ENCODE data around the gene IL21R.

IL21R gene

GRCh38 chr16:27485811-27486210 is 83.8 kb downstream of the IL21R start:
- no peak for DNase-seq (ENCODE audit: low read depth in 2 of 2)

GRCh38 chr16:27486344-27486743 is 84.4 kb downstream of the IL21R start:
- DNase-seq (ENCODE audit: low read depth in 2 of 2): no peak

DNA sequence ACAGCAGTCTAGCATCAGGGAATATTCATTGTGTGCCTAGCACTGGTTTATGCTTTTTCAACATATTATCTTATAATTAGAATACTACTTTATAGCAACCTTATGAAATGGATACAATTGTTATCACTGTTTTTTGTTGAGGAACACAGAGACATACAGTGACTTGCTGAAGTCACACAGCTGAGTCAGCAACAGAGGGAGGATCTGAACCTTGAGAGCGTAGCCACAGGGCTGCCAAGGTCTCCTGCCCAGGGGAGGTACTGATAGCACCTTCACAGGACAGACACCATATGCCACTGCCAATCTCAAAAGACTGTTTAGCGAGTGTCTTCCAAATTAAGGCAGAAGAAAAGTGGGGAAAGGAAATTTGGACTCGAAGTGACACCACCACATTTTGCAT is 84.8 kb downstream of the IL21R start:
- DNase-seq (ENCODE audit: low read depth in 2 of 2): no peak

DNA sequence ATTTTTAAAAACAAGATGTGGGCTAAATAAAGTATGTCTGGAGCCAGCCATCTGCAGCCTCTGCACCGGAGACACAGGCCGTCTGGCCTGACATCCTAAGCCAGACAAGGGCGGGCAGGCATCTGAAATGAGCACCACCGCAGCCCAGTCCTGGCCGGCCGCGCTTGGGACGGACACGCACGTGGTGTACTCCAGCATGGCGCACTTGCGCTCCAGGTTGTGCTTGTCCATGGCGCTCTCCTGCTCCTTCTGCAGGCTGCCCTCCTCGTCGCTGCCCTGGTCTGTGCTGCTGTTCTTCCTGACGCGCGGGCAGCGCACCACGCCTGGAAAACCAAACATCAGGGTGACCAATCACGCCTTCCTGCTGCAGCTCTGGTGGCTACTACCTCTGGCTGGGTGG is 87.4 kb downstream of the IL21R start:
- no peak for DNase-seq (ENCODE audit: low read depth in 2 of 2)

- DNase-seq (ENCODE audit: low read depth in 2 of 2): no peak
Measured at GRCh38 chr16:27489906-27490305, 87.9 kb downstream of the IL21R start.

GRCh38 chr16:27491894-27492587 is 90.1 kb downstream of the IL21R start:
- DNase-seq (ENCODE audit: low read depth in 2 of 2): no peak

DNA sequence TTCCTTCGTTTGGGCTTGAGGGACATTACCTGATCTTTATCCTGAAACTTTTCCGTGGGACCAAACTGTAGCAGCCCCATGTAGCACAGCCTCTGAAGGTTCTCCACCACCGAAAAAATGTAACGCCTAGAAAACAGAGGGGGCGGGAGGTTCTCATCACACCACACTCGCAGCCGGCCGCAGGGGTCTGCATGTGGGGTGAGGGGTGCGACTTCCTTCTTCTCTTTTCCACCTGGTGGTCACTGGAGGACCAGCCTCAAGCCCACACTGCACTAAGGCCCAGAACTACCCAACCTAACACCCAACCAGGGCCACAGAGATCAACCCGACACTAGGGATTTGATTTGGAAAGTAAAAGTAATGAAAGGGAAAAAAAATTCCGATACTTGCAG is 90.6 kb downstream of the IL21R start:
- no peak for DNase-seq (ENCODE audit: low read depth in 2 of 2)

DNA sequence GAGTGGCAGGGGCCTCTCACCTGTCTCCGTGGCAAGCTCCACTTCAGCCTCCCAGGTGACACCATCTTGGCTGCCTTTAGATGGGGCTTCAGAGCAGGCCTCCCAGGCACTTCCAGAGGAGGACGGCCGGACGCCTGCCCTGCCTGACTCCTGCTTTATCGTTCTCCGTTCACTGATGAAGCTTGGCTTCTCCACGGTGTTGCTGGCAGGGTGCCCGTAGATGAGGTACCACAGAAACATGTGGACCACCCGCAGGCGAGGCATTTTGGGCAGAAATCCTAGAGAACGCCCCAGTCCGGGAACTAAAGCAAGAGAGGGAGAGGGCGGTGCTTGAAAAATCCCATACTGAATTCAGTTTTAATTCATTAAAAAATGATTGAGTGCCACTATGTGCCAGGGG is 93.2 kb downstream of the IL21R start:
- DNase-seq (ENCODE audit: low read depth in 2 of 2): no peak

GRCh38 chr16:27498031-27498825 is 96.3 kb downstream of the IL21R start:
- no peak for DNase-seq (ENCODE audit: low read depth in 2 of 2)

- no peak for DNase-seq (ENCODE audit: low read depth in 2 of 2)
Measured at GRCh38 chr16:27498916-27499658, 97.1 kb downstream of the IL21R start.

DNA sequence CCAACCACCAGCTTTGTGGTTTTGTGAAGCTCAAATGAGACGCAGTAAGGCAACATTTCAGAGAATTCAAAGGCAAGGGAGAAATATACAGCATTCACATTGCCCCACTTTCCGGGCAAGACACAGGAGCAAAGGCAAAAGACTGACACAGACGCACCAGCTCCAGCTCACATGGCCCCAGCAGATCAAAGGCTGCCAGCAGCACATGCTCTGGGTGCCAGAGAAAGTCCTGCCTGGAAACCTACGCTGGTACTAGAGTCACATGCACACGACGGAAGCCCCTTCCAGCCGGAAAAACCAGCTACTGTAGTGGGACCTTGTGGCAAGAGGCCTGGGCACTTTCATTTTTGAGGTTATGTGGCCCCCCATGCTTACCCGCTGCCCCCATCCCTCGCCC is 97.7 kb downstream of the IL21R start:
- no peak for DNase-seq (ENCODE audit: low read depth in 2 of 2)

GRCh38 chr16:27500801-27501200 is 98.8 kb downstream of the IL21R start:
- DNase-seq (ENCODE audit: low read depth in 2 of 2): no peak
